GM15510 (cell line): Measurements from ENCODE around the gene INHBC.

Experiments
- POLR2A ChIP-seq: IDR thresholded peaks from 3 replicates; pipeline ENCODE4 v1.6.1; 2011; ENCODE audit warnings: borderline replicate concordance; ENCODE audit not compliant: insufficient read length; ENCODE audit errors: extremely low read depth

The INHBC gene

GRCh38 chr12:57449375-57449774 lies 14.8 kb downstream of the INHBC start:
- no peak for TF ChIP-seq POLR2A

GRCh38 chr12:57450057-57450456 lies 15.5 kb downstream of the INHBC start:
- no peak for TF ChIP-seq POLR2A

GRCh38 chr12:57451233-57451778 lies 16.7 kb downstream of the INHBC start:
- TF ChIP-seq POLR2A, result no peak

DNA sequence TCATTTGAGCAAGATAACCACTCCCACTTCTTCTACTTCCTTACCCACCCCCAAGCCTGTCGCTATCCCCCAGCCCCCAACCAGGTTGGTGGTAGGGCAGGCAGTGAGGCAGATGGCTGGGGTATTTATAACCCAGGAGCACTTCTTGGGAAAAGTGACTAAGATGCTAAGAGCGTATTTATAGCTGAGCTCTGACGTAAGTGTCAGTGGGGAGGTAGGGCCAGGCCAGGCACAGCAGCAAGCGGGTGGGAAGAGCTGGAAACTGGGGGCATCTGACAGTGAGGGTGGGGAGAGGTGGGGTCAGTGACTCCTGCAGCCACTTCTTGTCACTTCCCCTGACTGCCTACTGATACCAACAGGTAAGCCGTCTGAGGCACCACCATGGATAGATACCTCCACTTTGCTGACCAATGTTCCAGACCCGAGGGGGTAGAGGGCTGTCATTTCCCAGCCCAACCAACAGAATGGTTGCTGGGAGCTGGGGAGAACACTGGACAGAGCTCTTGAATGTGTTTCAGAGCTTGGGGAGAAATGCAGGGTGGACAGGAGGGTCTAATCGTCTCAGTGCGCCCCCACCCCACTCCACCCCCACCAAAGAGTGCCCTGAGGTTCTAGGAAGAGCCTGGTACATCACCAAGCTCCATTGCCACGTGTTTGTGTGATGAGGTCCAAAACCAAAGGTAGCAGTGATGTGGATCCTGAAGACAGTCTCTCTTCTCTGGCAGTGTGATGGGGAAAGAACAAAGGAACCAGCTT lies 17.8 kb downstream of the INHBC start:
- no peak for TF ChIP-seq POLR2A

- no peak for TF ChIP-seq POLR2A
Measured at GRCh38 chr12:57452937-57453509, 18.4 kb downstream of the INHBC start.

GRCh38 chr12:57454213-57454565 lies 19.6 kb downstream of the INHBC start:
- TF ChIP-seq POLR2A, result no peak

GRCh38 chr12:57454566-57455373 lies 20.2 kb downstream of the INHBC start, which contains the start of gene INHBE:
Gene INHBE, plus strand, starts transcription at chr12:57455307. Its CDS starts 230 bp downstream, at chr12:57455537.
- no peak for TF ChIP-seq POLR2A

DNA sequence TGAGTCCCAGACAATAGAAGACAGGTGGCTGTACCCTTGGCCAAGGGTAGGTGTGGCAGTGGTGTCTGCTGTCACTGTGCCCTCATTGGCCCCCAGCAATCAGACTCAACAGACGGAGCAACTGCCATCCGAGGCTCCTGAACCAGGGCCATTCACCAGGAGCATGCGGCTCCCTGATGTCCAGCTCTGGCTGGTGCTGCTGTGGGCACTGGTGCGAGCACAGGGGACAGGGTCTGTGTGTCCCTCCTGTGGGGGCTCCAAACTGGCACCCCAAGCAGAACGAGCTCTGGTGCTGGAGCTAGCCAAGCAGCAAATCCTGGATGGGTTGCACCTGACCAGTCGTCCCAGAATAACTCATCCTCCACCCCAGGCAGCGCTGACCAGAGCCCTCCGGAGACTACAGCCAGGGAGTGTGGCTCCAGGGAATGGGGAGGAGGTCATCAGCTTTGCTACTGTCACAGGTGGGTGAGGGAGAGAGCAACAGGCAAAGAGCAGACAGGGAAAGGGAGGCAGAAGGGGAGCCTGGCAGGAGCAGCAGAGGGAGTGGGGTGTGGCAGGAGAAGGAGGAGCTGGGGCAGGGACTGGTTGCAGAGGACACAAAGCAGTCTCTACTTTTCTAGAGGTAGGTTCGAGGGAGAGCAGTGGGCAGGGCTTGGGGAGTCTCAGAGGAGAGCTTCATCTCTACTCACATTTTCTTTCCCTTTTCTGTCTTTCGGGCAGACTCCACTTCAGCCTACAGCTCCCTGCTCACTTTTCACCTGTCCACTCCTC lies 21.0 kb downstream of the INHBC start:
- TF ChIP-seq POLR2A, result no peak

- no peak for TF ChIP-seq POLR2A
Measured at GRCh38 chr12:57456145-57456700, 21.6 kb downstream of the INHBC start.

DNA sequence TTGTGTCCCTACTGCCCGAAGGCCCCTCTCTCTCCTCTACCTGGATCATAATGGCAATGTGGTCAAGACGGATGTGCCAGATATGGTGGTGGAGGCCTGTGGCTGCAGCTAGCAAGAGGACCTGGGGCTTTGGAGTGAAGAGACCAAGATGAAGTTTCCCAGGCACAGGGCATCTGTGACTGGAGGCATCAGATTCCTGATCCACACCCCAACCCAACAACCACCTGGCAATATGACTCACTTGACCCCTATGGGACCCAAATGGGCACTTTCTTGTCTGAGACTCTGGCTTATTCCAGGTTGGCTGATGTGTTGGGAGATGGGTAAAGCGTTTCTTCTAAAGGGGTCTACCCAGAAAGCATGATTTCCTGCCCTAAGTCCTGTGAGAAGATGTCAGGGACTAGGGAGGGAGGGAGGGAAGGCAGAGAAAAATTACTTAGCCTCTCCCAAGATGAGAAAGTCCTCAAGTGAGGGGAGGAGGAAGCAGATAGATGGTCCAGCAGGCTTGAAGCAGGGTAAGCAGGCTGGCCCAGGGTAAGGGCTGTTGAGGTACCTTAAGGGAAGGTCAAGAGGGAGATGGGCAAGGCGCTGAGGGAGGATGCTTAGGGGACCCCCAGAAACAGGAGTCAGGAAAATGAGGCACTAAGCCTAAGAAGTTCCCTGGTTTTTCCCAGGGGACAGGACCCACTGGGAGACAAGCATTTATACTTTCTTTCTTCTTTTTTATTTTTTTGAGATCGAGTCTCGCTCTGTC lies 22.3 kb downstream of the INHBC start:
- no peak for TF ChIP-seq POLR2A

DNA sequence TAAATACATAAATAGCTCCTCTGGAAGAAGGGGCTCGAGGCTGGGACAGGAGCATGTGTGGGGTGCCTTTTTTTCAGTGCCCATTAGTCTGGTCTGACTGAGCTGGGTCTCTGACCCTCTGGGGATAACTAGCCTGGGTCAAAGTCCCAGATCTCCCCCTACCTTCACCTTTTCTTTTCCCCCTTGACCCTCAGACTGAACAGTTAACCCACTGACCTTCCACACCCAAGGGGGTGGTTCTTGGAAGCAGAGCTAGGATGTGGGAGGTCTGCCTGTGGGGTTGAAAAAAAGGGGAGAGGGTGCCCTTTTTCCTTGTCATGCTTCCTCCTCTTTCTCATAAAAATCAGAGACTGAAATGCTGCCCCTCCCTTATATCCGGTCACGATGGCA lies 24.1 kb downstream of the INHBC start:
- TF ChIP-seq POLR2A, result no peak

DNA sequence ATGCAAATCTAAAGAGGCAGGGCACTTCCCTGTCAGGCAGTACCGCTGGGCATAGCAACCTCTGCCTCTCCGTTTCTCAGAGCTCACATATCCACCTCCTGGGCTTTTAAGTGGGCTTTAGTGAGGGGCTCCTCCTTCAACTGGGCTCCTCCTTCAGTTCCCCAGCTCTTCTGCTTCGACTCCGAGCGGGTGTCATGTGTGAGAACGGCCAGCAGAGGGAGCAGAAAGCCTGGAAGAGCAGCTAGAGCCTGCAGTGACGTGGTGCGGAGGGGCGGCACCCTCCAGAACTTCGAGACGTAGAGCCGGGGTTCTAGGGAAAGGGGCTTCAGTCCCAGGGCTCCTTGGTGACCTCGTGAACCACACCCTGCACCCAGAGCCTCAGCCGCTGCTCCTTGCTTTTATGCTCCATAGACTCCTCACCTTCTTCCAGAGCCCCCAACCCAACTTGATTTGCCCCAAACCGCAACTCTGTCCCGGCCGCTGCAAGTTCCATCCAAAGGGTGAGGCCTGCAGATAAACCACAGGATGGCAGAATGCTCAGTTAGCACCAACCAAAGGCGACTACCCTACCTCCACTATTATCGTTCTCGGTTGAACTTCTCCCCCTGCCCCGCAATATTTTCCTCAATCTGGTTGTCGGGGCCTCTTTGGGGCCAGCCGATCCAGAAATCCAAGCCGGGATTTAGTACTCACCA lies 24.6 kb downstream of the INHBC start:
- peak; percentile 63 for TF ChIP-seq POLR2A

DNA sequence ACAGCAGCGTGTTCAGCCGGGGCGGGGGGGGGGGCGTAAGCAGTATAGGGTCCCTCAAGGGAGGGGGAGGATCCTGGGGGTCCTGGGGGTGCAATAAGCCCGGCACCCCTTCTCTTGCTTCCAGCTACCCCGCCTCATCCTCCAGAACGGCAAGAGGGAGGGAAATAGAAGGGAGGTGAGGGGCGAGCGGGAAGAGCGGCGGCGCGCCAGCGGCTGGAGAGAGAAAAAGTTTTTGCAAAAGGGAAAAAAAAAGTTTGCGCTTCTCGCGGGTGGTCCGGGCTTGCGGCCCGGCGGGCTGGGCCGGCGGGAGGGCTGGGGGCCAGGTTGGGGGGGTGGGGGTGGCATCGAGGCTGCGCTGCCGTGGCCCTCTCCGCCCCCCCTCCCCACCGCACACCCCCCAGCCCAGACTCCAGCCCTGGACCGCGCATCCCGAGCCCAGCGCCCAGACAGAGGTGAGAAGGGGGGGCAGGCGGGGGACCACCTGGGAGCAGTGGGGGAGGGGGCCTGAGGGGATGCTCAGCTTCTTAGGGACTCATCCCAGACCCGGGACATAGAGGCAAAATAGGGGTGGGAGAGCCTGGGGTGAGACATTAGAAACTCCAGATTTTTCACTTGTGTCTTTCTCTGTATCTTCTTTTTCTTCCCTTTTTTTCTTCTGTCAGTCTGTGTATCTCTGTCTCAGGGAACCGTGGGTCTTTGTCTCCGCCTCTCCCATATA lies 25.3 kb downstream of the INHBC start, which contains the start of gene GLI1:
TSS of gene GLI1 (plus strand) at position 36 of the 718 bp plus-strand sequence. CDS start 3,907 bp downstream, outside the sequence.
- no peak for TF ChIP-seq POLR2A

DNA sequence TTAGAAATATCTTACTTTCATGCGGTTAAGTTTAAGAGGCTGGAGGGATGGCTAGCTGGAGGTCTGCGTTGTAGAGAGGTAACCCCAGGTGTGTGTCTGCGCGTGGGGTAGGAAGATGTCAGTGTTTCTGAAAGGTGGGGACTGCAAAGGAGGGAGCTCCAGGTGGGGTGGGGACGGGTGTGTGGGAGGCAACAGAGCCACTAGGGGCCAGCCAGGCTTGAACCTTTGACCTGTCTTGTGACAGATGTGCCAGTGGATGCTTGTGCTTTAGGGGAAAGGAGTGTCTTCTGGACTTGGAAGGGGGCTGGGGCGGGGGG lies 25.8 kb downstream of the INHBC start:
- no peak for TF ChIP-seq POLR2A
